HG03064 (cell line): ENCODE data around the gene ZSCAN5A.
"Not testable (repeated sequence)": the region's sequence is repeated elsewhere in the genome, so short reads cannot be mapped to it uniquely, and the experiment has no call there.

Experiments
- ATAC-seq: cut with Tn5 transposase; IDR thresholded peaks from one replicate; pipeline ENCODE4 v1.9.1; 2021; ENCODE audit warnings: low read depth; ENCODE audit not compliant: unreplicated experiment

ZSCAN5A gene

DNA sequence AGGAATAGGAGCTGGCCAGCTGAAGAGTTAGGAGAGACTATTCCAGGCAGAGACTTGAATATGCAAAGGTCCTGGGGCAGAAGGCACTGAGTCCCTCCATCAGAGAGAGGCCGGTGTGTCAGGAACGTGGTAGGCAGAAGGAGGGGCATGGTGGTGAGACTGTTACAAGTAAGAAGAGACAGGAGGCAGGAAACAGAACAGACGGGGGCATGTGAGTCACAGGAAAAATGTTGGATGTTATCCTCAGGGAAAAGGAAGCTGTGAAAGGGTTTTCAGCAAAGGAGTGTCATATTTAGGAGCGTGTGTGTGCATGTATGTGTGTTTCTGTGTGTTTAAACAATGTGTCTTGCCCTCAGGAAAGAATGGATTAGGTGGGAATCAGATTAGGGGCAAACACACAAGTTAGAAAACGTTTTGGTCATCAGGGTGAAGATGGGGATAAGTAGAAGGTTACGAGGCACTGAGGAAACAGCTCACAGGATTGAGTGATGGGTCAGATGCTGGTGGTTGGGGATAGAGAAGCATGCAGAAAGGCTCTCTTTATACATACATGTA, 41.0 kb downstream of the ZSCAN5A start:
- no peak for ATAC-seq

DNA sequence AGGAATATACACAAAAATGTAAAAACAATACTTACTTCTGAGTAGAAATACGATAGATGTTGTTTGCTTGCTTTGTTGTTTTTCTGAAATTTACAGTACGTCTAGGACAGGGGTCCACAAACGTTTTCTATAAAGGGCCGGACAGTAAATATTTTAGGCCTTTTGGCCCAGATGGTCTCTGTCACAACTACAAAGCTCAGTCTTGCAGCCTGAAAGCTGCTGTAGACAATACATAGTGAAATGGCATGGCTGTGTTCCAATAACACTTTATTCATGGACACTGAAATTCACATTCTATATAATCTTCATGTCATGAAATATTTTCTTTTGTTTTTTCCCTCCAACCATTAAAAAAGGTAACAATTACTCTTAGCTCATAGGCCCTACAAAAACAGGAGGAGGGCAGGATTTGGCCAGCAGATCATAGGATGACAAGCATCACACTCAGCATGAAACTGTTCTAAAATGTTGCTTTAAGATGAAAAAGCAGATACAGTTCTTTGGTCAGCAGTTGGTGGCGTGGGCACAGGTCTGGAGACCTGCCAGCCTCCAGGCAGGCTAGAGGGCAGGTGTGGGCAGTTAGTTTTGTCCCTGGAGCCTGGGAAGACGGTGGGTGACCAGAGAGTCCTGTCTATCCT, 42.4 kb downstream of the ZSCAN5A start, which contains the start of gene EDDM13:
TSS of gene EDDM13 (plus strand) at position 588 of the 638 bp plus-strand sequence. CDS start 87 bp downstream, outside the sequence.
- ATAC-seq, result no peak

DNA sequence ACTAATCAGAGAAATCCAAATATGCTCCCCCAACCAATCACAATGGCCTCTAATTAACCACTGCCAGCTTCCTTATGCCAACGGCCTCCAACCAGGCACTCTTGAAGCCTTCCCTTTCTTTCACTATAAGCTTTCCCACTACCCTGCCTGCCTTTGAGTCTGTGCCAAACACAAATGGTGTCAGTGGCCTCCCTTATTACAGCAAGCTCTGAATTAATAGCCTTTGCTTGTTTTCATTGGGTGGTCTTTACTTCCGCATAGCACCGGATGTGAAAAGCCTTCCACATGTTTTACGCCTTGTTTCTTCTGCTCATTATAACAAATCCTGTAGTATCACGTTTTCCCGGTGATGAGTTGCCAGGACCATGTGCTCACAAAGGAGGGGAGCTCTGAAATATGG, 43.5 kb downstream of the ZSCAN5A start:
- no peak for ATAC-seq

DNA sequence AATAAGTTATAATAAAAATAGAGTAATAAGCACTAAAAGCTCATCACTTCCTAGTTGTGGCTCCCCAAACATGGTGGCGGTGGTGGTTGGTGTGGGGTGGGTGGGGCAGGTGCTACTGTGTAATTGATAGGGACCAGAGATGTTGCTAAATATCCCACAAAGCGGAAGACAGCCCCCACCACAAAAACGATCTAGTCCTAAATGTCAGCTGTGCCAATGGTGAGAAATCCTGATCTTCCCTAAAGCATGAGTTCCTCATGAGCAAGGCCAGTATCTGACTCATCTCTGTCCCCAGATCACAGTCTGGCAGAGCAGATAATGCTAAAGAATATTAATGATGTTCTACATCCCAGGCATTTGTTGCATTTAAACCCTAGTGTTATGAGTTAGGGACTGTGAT, 44.0 kb downstream of the ZSCAN5A start:
- no peak for ATAC-seq

DNA sequence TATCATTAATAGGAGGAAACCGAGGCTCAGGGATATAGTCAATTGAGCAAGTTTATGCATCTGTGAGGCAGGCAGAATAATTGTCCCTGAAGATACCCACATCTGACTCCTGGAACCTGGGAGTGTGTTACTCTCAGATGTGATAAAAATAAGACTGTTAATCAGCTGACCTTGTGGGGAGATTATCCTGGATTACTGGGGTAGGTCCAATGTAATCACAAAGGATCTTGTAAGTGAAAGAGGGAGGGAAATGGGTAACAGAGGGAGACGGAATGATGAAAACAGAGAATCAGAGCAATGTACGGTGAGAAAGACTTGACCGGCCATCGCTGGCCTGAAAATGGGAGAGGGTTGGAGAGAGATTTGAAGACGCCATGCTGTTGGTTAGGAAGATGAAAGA, 45.3 kb downstream of the ZSCAN5A start:
- no peak for ATAC-seq

DNA sequence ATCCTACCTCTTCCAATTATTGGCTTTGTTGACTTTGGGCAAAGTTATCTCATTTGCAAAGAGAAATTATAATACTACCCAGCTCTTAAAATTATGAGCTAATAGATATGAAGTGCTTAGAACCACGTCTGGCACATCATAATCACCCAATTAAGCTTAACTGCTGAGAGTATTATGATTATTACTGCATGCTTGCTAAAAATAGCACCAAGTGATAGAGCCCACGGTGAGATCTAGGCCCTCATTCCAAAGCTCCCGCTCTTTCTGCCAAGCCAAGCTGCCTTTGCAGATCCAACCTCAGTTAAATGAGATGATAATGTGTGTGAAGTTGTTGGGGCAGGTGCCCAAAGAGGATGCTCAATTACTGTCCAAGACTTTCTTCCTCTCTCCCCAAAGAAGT, 48.6 kb downstream of the ZSCAN5A start:
- ATAC-seq, result no peak

DNA sequence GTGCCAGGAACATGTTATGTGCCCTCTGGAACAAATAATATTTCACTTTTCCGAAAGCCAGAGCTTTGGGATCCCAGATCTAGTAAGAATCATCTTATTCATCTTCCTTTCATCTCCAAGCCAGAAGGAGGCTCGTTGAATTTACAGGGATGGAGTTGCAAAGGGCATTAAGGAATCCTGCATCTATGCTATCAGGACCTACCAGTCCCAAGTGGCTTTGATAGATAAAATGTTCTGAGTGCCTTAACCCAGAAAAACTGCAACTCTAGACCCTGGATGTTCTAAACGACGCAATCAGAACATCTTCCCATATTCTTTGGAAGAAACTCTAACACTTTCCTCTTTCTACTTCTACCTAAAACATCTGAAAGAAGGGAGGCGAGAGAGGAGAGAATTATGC, 51.3 kb downstream of the ZSCAN5A start:
- ATAC-seq, result no peak

DNA sequence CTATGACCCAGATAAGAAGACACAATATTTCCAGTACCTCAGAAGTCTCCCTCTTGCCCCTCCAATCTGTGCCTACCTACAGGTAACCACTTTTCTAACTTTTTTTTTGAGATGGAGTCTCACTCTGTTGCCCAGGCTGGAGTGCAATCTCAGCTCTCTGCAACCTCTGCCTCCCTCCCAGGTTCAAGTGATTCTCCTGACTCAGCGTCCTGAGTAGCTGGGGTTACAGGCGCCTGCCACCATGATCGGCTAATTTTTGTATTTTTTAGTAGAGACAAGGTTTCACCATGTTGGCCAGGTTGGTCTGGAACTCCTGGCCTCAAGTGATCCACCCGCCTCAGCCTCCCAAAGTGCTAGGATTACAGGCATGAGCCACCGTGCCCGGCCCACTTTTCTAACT, 52.7 kb downstream of the ZSCAN5A start:
- not testable (repeated sequence) for ATAC-seq

DNA sequence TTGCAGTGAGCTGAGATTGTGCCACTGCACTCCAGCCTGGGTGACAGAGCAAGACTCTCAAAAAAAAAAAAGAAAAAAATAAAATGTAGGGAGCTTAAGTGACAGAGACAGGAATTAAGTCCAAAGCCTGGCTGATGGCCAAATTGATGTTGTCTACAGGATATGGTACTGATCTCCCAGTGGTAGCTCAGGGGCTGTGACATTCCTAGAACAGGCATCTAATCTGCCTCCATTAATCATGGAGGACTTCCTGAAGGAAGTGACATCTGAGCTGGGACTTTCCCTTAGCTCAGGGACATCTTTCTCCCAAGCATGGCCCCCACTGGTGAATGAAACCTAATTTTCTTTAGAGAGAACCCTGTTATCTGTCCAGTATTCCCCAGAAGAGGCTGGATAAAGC, 53.5 kb downstream of the ZSCAN5A start:
- no peak for ATAC-seq

DNA sequence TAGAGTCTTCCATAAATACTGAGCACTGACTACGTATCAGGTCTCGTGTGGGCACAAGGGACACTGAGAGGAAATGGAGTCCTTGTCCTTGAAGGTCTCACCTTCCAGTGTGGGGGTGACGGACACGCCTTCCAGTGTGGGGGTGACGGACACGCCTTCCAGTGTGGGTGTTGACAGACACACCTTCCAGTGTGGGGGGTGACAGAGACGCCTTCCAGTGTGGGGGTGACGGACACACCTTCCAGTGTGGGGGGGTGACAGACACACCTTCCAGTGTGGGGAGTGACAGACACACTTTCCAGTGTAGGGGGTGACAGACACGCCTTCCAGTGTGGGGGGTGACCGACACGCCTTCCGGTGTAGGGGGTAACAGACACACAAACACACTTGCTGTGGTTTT, 56.4 kb downstream of the ZSCAN5A start:
- ATAC-seq, result no peak

DNA sequence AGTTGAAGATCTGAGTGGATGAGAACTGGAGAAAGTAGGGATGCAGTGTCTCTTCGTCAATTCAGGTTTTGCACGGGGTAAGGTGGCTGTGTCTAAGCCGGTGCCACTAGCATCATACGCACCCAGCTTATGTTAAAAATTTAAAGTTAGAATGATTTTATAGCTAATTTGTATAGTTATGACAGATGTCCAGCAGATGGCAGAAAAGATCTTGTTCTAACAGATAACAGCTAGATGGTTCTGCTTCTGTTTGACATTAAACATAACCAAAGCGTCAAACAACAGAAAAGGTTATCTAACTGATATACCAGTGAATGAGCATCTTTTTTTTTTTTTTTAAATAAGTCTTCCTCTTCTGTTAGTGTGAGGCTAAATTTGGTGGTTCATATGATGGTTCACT, 60.9 kb downstream of the ZSCAN5A start:
- no peak for ATAC-seq

DNA sequence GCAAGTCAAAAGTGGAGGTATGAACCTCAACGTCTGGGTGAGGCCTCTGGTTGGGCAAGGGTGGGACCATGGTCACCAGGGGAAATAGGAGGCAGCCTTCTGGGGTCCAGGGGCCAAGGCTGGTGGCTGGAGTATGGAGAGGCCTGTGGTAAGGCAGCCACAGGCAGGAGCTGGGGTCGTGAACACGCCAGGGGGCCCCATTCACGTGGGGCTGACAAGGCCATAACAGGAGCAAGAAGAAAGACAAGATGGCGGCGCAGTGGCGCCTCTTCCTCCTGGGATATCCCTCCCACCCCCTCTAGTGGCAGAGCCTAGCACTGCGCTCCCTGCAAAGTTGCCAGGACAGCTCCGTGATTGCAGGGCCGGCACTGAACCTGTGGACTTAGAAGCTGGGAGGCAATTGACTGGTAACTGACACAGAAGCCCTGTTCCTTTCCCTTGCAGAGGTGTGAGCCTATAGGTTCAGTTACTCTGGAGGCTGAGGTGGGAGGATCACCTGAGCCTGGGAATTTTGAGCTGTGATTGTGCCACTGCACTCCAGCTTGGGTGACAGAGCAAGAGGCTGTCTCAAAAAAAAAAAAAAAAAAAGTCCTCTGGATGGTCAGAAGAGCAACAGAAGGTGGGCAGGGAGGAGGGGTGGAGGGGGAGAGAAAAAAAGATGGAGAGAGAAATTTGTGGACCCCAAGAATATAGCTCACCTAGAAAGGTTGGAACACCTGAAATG, 61.8 kb downstream of the ZSCAN5A start:
- ATAC-seq, result no peak

DNA sequence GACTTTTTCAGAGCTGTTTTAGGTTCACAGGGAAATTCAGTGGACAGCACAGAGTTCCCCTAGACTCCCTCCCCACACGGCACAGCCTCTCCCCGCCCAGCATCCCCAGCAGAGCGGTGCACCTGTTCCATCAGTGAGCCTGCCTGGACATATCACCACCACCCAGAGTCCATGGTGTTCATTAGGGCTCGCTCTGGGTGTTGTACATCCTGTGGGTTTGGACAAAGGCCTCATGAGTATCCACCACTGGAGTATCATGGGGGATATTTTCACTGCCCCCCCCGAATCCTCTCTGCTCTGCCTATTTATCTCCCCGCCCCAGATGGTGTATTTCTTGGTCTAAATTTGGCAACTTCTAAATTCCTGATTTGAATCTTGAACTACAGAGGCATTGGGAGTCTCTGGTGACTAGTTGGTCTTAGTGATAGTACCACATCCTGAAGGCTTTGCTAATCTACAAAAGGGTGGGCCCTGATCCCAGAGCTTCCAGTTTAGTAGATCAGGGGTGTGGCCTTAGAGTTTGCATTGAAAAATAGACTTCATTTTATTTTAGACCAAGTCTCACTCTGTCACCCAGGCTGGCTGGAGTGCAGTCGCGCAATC, 65.8 kb downstream of the ZSCAN5A start:
- ATAC-seq, result not testable (repeated sequence)

DNA sequence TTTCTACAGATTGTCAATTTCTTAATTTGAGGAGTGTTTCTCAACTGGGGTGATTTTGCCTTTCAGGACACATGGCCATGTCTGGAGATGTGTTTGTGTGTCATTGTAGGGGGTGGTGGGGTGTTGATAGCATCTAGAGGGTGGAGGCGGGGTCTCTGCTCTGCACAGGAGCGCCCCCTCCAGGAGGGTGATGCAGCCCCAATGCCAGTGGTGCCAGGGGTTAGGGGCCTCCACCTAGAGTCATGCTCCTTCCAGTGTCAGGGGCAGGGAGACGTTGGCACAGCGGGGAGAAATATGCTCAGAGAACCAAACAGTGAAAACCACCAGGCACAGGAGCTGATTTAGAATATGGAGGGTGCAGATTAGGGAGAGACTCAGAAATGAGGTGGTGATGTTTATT, 68.9 kb downstream of the ZSCAN5A start:
- not testable (repeated sequence) for ATAC-seq

DNA sequence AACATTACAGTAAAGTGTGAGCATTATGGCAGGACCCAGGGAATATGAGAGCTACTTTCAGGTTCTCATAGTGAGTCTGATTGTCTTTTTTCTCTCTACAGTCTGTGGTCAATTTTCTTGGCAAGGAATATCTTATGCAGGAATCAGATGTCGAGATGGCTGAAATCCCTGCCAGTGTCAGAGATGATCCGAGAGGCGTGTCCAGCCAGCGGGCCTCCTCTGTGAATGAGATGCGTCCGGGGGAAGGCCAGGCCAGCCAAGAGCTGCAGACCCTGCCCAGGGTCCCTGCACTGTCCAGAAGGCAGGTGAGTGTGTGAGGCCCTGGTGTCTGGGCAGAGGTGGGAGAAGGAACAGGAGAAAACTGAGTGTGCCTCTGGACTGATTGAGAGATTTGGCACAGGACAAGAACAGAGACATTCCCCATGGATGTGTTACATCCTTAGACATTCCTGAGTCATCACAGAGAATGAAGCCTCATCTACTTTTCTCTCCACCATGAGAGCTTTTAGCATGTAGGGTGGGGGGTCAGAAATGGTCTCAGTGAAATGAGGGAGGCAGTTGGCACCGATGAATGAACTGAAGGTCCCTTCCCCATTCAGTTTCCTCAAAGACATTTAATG, 69.4 kb downstream of the ZSCAN5A start:
- ATAC-seq, result no peak

DNA sequence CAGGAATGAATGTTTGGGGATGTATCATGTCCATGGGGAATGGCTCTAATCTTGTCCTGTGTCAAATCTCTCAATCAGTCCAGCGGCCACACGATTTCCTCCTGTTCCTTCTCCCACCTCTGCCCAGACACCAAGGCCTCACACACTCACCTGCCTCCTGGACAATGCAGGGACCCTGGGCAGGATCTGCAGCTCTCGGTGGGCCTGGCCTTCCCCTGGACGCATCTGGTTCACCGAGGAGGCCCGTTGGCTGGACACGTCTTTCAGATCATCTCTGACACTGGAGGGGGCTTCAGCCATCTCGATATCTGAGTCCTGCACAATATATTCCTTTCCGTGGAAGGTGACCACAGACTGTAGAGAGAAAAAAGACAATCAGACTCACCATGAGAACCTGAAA, 91.2 kb downstream of the ZSCAN5A start:
- no peak for ATAC-seq

DNA sequence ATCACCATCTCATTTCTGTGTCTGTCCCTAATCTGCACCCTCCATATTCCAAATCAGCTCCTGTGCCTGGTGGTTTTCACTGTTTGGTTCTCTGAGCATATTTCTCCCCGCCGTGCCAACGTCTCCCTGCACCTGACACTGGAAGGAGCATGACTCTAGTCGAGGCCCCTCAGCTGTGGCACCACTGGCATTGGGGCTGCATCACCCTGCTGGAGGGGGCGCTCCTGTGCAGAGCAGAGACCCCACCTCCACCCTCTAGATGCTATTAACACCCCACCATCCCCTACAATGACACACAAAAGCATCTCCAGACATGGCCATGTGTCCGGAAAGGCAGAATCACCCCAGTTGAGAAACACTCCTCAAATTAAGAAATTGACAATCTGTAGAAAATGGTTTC, 91.7 kb downstream of the ZSCAN5A start:
- ATAC-seq, result no peak

DNA sequence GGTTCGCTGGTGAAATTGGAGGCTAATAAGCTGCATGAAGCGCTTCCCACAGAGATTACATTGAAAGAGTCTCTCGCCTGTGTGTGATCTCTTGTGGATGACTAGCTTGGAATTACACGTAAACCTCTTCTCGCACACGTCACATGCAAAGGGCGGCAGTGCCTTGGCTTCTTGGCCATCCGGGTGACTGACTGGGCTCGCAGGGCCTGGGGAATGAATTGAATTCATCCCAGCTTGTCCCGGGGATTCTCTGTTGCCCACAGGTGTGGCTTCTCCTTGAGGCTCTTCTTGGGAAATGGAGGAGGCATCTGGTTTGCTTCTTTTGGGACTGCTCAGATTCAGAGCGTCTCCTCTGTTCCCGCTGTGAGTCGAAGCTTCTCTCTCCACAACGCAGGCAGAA, 92.8 kb downstream of the ZSCAN5A start:
- no peak for ATAC-seq

DNA sequence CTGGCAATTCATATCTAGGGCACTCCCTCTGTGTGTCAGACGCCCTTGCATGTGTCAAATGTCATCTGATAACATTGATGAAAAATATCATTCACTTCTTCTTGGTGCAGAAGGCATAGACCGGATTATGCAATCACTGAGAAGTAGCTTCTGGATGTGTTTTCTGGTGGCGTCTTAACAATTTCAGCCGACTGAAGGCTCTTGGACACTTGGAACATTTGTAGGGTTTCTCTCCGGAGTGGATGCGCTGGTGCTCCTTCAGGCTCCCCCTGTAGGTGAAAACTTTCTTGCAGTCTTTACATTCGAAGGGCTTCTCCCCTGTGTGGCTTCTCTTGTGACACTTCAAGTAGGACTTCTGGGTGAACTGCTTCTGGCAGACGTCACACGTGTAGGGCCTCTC, 93.2 kb downstream of the ZSCAN5A start:
- not testable (repeated sequence) for ATAC-seq

DNA sequence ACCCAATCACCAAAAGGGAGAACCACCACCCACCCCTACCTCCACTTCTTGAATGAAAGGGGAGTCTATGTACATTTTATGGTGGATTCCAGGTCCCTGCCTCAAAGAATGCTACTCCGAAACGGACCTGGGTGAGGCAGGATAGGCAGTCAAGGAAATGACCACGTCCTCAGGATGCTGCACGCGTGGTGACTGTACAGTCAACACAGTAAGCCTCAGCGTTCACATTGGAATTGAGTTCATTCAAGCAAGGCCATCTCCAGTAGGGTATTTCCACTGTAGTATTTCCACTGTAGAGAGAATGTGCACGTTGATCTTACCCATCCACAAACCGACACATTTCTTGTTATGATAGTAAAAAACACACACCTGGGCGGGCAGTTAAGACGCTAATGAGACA, 95.7 kb downstream of the ZSCAN5A start:
- no peak for ATAC-seq
